ENCODE data around the gene MAL. TPM values are rescaled to one million over a fixed set of nuclear protein-coding genes. Genes with fewer than 3 reads are reported as not detected.

Gene MAL
- total RNA-seq, 1 experiment from 2014 or later: not detected

- intact Hi-C loops (cut with micrococcal nuclease; ENCODE audit: unreplicated experiment): no loop called here
- peaks cover 60% of the 10 kb centered on the region for H3K27me3 Mint-ChIP-seq (ENCODE audit: unreplicated experiment)
- CTCF ChIA-PET: interaction anchor here (0.6 kb wide), 1 partner anchor 37 kb away, joined by 4 read pairs; no protein-coding TSS in a partner anchor
These were observed 26.8 kb downstream of the MAL start for GRCh38 chr2:95052307-95052706.

GRCh38 chr2:95052804-95053479, 27.4 kb downstream of the MAL start:
- no peaks in the 10 kb centered on the region for H3K36me3 Mint-ChIP-seq (ENCODE audit: insufficient read depth, unreplicated experiment)
- TF ChIP-seq CTCF (IDR thresholded peaks at IDR 0.05; ENCODE audit: unreplicated experiment): no peak
- H3K4me3 Mint-ChIP-seq (ENCODE audit: low read depth, unreplicated experiment): no peak overlapping the region
- intact Hi-C loops (cut with micrococcal nuclease; ENCODE audit: unreplicated experiment): no loop called here
- no peak for DNase-seq
- H3K27me3 Mint-ChIP-seq (ENCODE audit: unreplicated experiment): peaks cover 63% of the 10 kb centered on the region
- BruUV-seq (replicated peaks): no TSS peak
- CTCF ChIA-PET: interaction anchor here (0.6 to 1.7 kb wide), 3 partner anchors 27 to 37 kb away, joined by 3 to 9 read pairs (median 4); no protein-coding TSS in a partner anchor
- no peak overlapping the region for H3K27ac Mint-ChIP-seq (ENCODE audit: unreplicated experiment)
- H3K9me3 Mint-ChIP-seq (ENCODE audit: low read depth, unreplicated experiment): no peaks in the 10 kb centered on the region
- no peaks in the 10 kb centered on the region for H3K4me1 Mint-ChIP-seq (ENCODE audit: low read depth, unreplicated experiment)

More at GRCh38 chr2:95052307-95052706, 26.8 kb downstream of the MAL start:
- H3K4me1 Mint-ChIP-seq (ENCODE audit: low read depth, unreplicated experiment): no peaks in the 10 kb centered on the region
- BruUV-seq (replicated peaks): no TSS peak
- H3K27ac Mint-ChIP-seq (ENCODE audit: unreplicated experiment): no peak overlapping the region
- TF ChIP-seq CTCF (IDR thresholded peaks at IDR 0.05; ENCODE audit: unreplicated experiment): no peak
- no peaks in the 10 kb centered on the region for H3K9me3 Mint-ChIP-seq (ENCODE audit: low read depth, unreplicated experiment)
- no peak overlapping the region for H3K4me3 Mint-ChIP-seq (ENCODE audit: low read depth, unreplicated experiment)
- no peak for DNase-seq
- no peaks in the 10 kb centered on the region for H3K36me3 Mint-ChIP-seq (ENCODE audit: insufficient read depth, unreplicated experiment)

- intact Hi-C loops (cut with micrococcal nuclease; ENCODE audit: unreplicated experiment): no loop called here
- Mint-ChIP-seq H3K27ac (ENCODE audit: unreplicated experiment) (no peak overlapping the region), H3K36me3 (ENCODE audit: insufficient read depth, unreplicated experiment) (no peaks in the 10 kb centered on the region), H3K9me3 (ENCODE audit: low read depth, unreplicated experiment) (no peaks in the 10 kb centered on the region), H3K4me1 (ENCODE audit: low read depth, unreplicated experiment) (peaks cover 6% of the 10 kb centered on the region), H3K4me3 (ENCODE audit: low read depth, unreplicated experiment) (no peak overlapping the region), H3K27me3 (ENCODE audit: unreplicated experiment) (peaks cover 69% of the 10 kb centered on the region)
- TF ChIP-seq CTCF (IDR thresholded peaks at IDR 0.05; ENCODE audit: unreplicated experiment): no peak
- CTCF ChIA-PET: interaction anchor here (1.2 to 1.7 kb wide), 2 partner anchors 26 to 31 kb away, joined by 3 to 9 read pairs; no protein-coding TSS in a partner anchor
- BruUV-seq (replicated peaks): no TSS peak
- DNase-seq: no peak
These were observed 28.0 kb downstream of the MAL start for GRCh38 chr2:95053543-95053942.

GRCh38 chr2:95054016-95054415, 28.5 kb downstream of the MAL start:
- Mint-ChIP-seq H3K27ac (ENCODE audit: unreplicated experiment) (no peak overlapping the region), H3K4me1 (ENCODE audit: low read depth, unreplicated experiment) (peaks cover 10% of the 10 kb centered on the region), H3K9me3 (ENCODE audit: low read depth, unreplicated experiment) (no peaks in the 10 kb centered on the region), H3K36me3 (ENCODE audit: insufficient read depth, unreplicated experiment) (no peaks in the 10 kb centered on the region), H3K4me3 (ENCODE audit: low read depth, unreplicated experiment) (no peak overlapping the region), H3K27me3 (ENCODE audit: unreplicated experiment) (peaks cover 72% of the 10 kb centered on the region)
- no TSS peak for BruUV-seq (replicated peaks)
- CTCF ChIA-PET: interaction anchor here (1.2 to 1.9 kb wide), 3 partner anchors 22 to 31 kb away, joined by 3 to 9 read pairs (median 4); no protein-coding TSS in a partner anchor
- DNase-seq: no peak
- no peak for TF ChIP-seq CTCF (IDR thresholded peaks at IDR 0.05; ENCODE audit: unreplicated experiment)
- intact Hi-C loops (cut with micrococcal nuclease; ENCODE audit: unreplicated experiment): no loop called here

All from Calu3 (cell line).